ENCODE measurements around the gene RIBC1.

Gene RIBC1

GRCh38 chrX:53471346-53471745 is 48.7 kb downstream of the RIBC1 start:
- no peak for DNase-seq (ENCODE audit: extremely low read depth, low read depth)
- no peak for TF ChIP-seq CTCF (IDR thresholded peaks at IDR 0.05; ENCODE audit: low read depth, low read length)

GRCh38 chrX:53474707-53475106 is 52.0 kb downstream of the RIBC1 start:
- no peak for TF ChIP-seq CTCF (IDR thresholded peaks at IDR 0.05; ENCODE audit: low read depth, low read length)
- no peak for DNase-seq (ENCODE audit: extremely low read depth, low read depth)

DNA sequence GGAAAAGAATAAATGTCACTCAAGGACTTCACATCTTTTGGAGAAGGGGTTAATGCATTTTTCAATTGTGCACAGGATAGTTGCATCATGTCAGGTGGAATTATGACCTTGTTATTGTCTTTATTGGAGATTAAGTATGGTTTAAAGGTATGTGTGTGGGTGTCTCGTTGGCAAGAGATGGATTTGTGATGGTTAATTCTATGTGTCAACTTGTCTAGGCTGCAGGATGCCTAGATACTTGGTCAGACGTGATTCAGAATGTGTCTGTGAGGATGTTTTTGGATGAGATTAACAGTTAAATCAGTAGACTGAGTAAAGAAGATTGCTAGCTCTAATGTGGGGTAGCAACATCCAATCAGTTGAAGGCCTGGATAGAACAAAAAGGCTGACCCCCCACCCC is 53.7 kb downstream of the RIBC1 start:
- TF ChIP-seq CTCF (IDR thresholded peaks at IDR 0.05; ENCODE audit: low read depth, low read length) = no peak
- DNase-seq (ENCODE audit: extremely low read depth, low read depth) = no peak

GRCh38 chrX:53479301-53479700 is 56.6 kb downstream of the RIBC1 start:
- DNase-seq (ENCODE audit: extremely low read depth, low read depth) = no peak
- TF ChIP-seq CTCF (IDR thresholded peaks at IDR 0.05; ENCODE audit: low read depth, low read length) = no peak

Measured in AG09319 (cell line).